Keratinocyte (primary cell): Measurements from ENCODE around the gene ARPC4. TPM values are rescaled to one million over a fixed set of nuclear protein-coding genes. Genes with fewer than 3 reads are reported as not detected.

Experiments used
- DNase-seq: peaks from one replicate; pipeline ENCODE4 v3.0.0-alpha.2; 2011; ENCODE audit warnings: low read depth, missing footprints, low spot score
- FAIRE-seq: peaks from 2 replicates; lab custom pipeline; 2011; peaks lifted over from hg19 to GRCh38; lab: Jason Lieb, UNC
- H2AFZ ChIP-seq: 2 replicates; pipeline ENCODE4 v1.6.0; 2012; ENCODE audit warnings: low read length, control low read depth, inconsistent platforms; ENCODE audit not compliant: control insufficient read depth
- H3K27ac ChIP-seq: 2 replicates; pipeline ENCODE4 v1.5.1; 2011; ENCODE audit warnings: low read length; ENCODE audit not compliant: control insufficient read depth, insufficient read depth
- H3K27me3 ChIP-seq: 3 replicates; pipeline ENCODE4 v1.6.0; 2011; ENCODE audit warnings: low read length; ENCODE audit not compliant: control insufficient read depth, insufficient read depth; ENCODE audit errors: extremely low read depth
- H3K36me3 ChIP-seq, 2 experiments: 2 replicates in 1 of 2; 3 replicates in 1 of 2; pipeline ENCODE4 v1.5.1; 2011; ENCODE audit warnings: low read length in 2 of 2, mild to moderate bottlenecking in 1 of 2; ENCODE audit not compliant: control insufficient read depth in 2 of 2, insufficient read depth in 2 of 2; ENCODE audit errors: extremely low read depth in 1 of 2
- H3K4me1 ChIP-seq: 3 replicates; pipeline ENCODE4 v1.5.1; 2011; ENCODE audit warnings: low read length; ENCODE audit not compliant: control insufficient read depth, insufficient read depth; ENCODE audit errors: extremely low read depth
- H3K4me2 ChIP-seq: 3 replicates; pipeline ENCODE4 v1.6.0; 2011; ENCODE audit warnings: low read depth, low read length; ENCODE audit not compliant: control insufficient read depth, insufficient read depth; ENCODE audit errors: extremely low read depth
- H3K4me3 ChIP-seq, 3 experiments: fragments of 200-600 bp in 1 of 3; sonication (generic) in 1 of 3; 2 replicates in 2 of 3; 3 replicates in 1 of 3; pipeline ENCODE4 v1.5.1; 2011 to 2016; ENCODE audit warnings: low read length in 3 of 3, mild to moderate bottlenecking in 3 of 3, control low read depth in 2 of 3, inconsistent platforms in 1 of 3, low read depth in 1 of 3, mixed read lengths in 1 of 3, mixed run types in 1 of 3, moderate library complexity in 1 of 3; ENCODE audit not compliant: control insufficient read depth in 2 of 3, insufficient read depth in 2 of 3; ENCODE audit errors: extremely low read depth in 1 of 3
- H3K79me2 ChIP-seq: 2 replicates; pipeline ENCODE4 v1.6.0; 2012; ENCODE audit warnings: low read length; ENCODE audit not compliant: control insufficient read depth, insufficient read depth
- H3K9ac ChIP-seq: 3 replicates; pipeline ENCODE4 v1.6.0; 2011; ENCODE audit warnings: low read length; ENCODE audit not compliant: control insufficient read depth, insufficient read depth; ENCODE audit errors: extremely low read depth
- H3K9me1 ChIP-seq: 3 replicates; pipeline ENCODE4 v1.6.0; 2011; ENCODE audit warnings: low read length; ENCODE audit not compliant: control insufficient read depth, insufficient read depth; ENCODE audit errors: extremely low read depth
- H3K9me3 ChIP-seq: 2 replicates; pipeline ENCODE4 v1.5.1; 2012; ENCODE audit warnings: low read depth, low read length; ENCODE audit not compliant: control insufficient read depth
- H4K20me1 ChIP-seq: 3 replicates; pipeline ENCODE4 v1.6.0; 2011; ENCODE audit warnings: low read length; ENCODE audit not compliant: control insufficient read depth, insufficient read depth; ENCODE audit errors: extremely low read depth
- CTCF ChIP-seq, 3 experiments: IDR thresholded peaks in 1 of 3; conservative IDR thresholded peaks in 1 of 3; optimal IDR thresholded peaks in 1 of 3; 2 replicates in 2 of 3; 3 replicates in 1 of 3; pipeline versions ENCODE3 to v1.5.1; 2011; ENCODE audit warnings: low read length in 3 of 3, mild to moderate bottlenecking in 3 of 3, moderate library complexity in 2 of 3, control low read depth in 1 of 3, inconsistent platforms in 1 of 3; ENCODE audit not compliant: insufficient read depth in 2 of 3; ENCODE audit errors: extremely low read depth in 1 of 3
- EZH2 ChIP-seq: IDR thresholded peaks from one replicate; pipeline ENCODE4 v1.6.1; 2012; ENCODE audit warnings: inconsistent platforms, mild to moderate bottlenecking, low read length, moderate library complexity
- dilution Hi-C: fragments of 300-500 bp; cut with MboI; formaldehyde crosslinking; loops from one replicate; pipeline ENCODE4 v1.7.0; 2020; ENCODE audit warnings: low sequenced_read_pairs; ENCODE audit not compliant: extremely low pct_ligation_motif_present
- polyA plus RNA-seq, 5 experiments: library from polyadenylated mRNA; depleted of rRNA in 3 of 5; stranded (reverse) in 3 of 5; stranded (forward) in 1 of 5; unstranded in 1 of 5; fragments of >200 nt; gene quantifications; 1 replicate in 1 of 5; 2 replicates in 3 of 5; 3 replicates in 1 of 5; pipeline versions ENCODE4 v1.2.1 to v1.2.3, GENCODE V29; 2011 to 2012; ENCODE audit warnings: missing spikeins in 2 of 5, low read depth in 1 of 5, low replicate concordance in 1 of 5

ARPC4 gene
- polyA plus RNA-seq, 1 donor (not counting 4 experiments of a cell fraction or from before 2014, with no cell fraction given): 173 TPM

GRCh38 chr3:9800529-9800928 is 7.6 kb downstream of the ARPC4 start:
- no peaks in the 10 kb centered on the region for H3K4me1 ChIP-seq
- H3K9me1 ChIP-seq: no peaks in the 10 kb centered on the region
- no peaks in the 10 kb centered on the region for H3K27me3 ChIP-seq
- H3K79me2 ChIP-seq: peaks cover 24% of the 10 kb centered on the region
- peaks cover 49 to 53% of the 10 kb centered on the region in 2 experiments for H3K36me3 ChIP-seq
- H4K20me1 ChIP-seq: peaks cover 2% of the 10 kb centered on the region
- no peak for FAIRE-seq
- H3K4me2 ChIP-seq: no peak overlapping the region
- TF ChIP-seq CTCF (optimal IDR thresholded peaks at IDR 0.05 in 1 of 3, IDR thresholded peaks at IDR 0.05 in 1 of 3, conservative IDR thresholded peaks at IDR 0.05 in 1 of 3; ENCODE audit: extremely low read depth in 1 of 3, insufficient read depth in 2 of 3, low read length in 3 of 3) (peak in 2 of 3 experiments; percentile 22 to 26), EZH2 (no peak)
- DNase-seq: no peak
- H3K27ac ChIP-seq: no peak overlapping the region
- no peaks in the 10 kb centered on the region for H3K9me3 ChIP-seq
- dilution Hi-C loops: no loop called here
- H3K9ac ChIP-seq: no peak overlapping the region
- H2AFZ ChIP-seq: no peak overlapping the region
- no peak overlapping the region for H3K4me3 ChIP-seq

GRCh38 chr3:9803494-9803893 is 10.6 kb downstream of the ARPC4 start:
- TF ChIP-seq CTCF (optimal IDR thresholded peaks at IDR 0.05 in 1 of 3, IDR thresholded peaks at IDR 0.05 in 1 of 3, conservative IDR thresholded peaks at IDR 0.05 in 1 of 3; ENCODE audit: extremely low read depth in 1 of 3, insufficient read depth in 2 of 3, low read length in 3 of 3) (no peak), EZH2 (no peak)
- no peak overlapping the region for H3K27ac ChIP-seq
- H3K27me3 ChIP-seq: no peaks in the 10 kb centered on the region
- FAIRE-seq (no peak), DNase-seq (no peak)
- H4K20me1 ChIP-seq: no peaks in the 10 kb centered on the region
- H3K9me1 ChIP-seq: no peaks in the 10 kb centered on the region
- dilution Hi-C loops: no loop called here
- no peaks in the 10 kb centered on the region for H3K9me3 ChIP-seq
- H3K4me2 ChIP-seq: no peak overlapping the region
- H3K79me2 ChIP-seq: no peaks in the 10 kb centered on the region
- no peak overlapping the region for H2AFZ ChIP-seq
- no peaks in the 10 kb centered on the region for H3K4me1 ChIP-seq
- no peak overlapping the region for H3K9ac ChIP-seq
- H3K36me3 ChIP-seq: peaks cover 48 to 54% of the 10 kb centered on the region in 2 experiments
- no peak overlapping the region for H3K4me3 ChIP-seq
